Measurements from ENCODE around the gene GPR55.
"Not testable (repeated sequence)": the region's sequence is repeated elsewhere in the genome, so short reads cannot be mapped to it uniquely, and the experiment has no call there.

Gene GPR55

DNA sequence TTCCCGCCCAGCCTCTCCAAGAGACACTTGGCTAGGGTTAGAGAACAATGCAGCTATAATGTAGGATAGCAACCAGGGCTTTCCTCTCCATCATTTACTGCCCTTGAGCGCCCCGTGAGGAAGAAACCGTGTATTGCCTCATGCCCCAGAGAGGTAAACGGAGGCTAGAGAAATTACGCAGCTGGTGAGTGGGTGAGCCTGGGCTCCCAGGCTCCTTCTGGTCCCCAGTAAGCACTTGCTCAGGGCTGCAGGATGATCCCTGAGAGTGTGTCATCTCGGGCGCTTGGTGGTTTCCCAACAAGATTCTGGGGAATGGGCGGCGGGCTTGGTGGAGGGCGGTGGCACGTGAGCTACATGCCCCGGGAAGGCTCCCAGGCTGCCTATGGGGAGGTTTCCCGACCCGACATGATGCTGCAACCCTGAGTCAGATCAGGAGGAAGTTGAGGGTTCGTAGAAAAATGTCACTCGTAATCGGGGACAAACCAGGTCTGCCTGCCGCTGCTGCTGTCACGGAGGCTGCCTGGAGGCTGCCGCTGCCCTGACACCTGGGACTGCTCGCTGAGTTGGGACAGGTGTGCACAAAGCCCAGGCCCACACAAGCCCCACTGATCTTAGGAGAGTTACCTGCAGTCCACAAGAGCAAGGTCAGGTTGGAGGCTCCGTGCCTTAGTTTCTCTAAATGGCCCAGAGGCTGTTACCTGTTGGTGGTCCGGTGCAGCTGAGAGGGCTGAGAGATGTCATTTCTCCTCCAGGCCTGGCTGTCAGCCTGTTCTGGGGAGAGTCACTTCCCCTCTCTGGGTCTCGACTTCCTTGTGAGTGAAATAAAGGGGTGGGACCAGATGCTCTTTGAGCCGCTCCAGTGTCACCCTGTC, at the start of gene GPR55:
TSS of gene GPR55 (minus strand) at position 773 of the 872 bp plus-strand sequence. CDS start 14,280 bp downstream, outside the sequence.
- DNase-seq (ENCODE audit: low read depth, low spot score) = no peak

DNA sequence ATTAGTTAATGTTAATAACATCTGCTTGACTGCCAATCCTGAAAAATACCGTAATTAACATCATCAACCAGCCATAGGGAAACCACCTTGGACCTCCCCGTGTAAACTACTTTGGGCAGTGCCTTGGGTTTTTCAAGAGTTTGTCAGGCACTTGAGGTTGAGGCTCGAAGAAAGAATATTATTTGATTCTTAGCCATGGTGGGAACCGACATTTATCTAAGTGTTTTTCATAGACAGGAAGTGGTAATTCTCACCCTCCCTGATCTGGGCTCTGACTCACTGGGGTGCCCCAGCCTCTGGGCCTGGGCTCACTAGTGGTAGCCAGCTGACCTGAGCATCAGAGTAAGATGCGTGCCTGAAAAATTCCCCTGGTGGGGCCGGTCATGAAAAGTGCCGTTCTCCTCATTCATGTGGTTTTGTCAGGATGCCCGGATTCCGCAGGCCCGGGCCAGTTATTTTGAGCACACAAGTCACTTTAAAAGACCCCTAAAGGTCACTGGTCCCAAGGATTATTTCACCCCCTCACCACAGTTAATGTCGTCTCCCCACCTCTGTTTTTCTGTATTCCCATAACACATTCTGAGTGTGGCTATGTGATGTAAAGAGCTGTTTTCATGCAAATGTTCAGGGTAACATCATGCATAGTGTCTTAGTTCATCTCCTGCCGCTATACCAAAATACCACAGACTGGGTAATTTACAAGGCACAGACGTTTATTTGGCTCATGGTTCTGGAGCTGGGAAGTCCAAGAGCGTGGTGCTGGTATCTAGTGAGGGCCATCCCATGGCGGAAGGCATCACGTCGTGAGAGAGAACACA, 49.3 kb upstream of the GPR55 start:
- DNase-seq (ENCODE audit: low read depth, low spot score) = no peak

- DNase-seq (ENCODE audit: low read depth, low spot score) = no peak
Observed at GRCh38 chr2:230972046-230972445, 47.0 kb upstream of the GPR55 start.

- DNase-seq (ENCODE audit: low read depth, low spot score) = no peak
Observed at GRCh38 chr2:230969659-230970015, 44.6 kb upstream of the GPR55 start.

DNA sequence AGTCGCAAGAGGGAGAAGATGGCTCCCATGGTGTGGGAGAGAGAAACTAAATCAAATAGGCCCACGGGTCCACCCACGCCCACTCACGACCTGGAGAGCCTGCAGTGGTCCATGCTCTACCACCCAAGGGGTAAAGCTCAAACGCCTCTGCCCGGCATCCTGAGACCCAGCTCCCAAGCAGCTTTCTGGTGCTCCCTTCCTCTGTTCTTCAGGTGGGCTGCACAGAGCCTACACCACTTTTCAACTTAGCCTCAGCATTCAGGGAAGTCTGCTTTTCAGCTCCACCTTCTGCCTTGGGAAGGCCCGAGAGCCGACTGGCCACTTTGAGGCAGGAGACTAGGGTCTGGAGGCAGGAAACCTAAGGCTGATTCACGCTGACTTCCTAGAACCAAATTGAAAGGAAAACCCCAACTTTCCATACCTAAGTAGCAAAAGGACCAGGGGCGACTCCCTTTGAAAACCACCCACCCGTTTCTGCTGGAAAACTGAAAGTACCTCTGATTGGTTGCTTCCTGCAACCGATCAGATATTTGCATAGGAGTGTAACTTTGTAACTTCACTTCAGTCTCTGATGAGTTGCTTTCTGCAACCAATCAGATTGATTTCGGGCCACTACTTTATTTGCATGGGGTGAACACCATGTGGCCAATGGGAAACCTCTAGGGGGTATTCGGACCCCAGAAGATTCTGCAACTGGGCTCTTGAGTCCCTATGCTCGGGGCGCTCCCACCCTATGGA, 44.0 kb upstream of the GPR55 start:
- DNase-seq (ENCODE audit: low read depth, low spot score) = no peak

- not testable (repeated sequence) for DNase-seq (ENCODE audit: low read depth, low spot score)
Observed at GRCh38 chr2:230968314-230968713, 43.3 kb upstream of the GPR55 start.

DNA sequence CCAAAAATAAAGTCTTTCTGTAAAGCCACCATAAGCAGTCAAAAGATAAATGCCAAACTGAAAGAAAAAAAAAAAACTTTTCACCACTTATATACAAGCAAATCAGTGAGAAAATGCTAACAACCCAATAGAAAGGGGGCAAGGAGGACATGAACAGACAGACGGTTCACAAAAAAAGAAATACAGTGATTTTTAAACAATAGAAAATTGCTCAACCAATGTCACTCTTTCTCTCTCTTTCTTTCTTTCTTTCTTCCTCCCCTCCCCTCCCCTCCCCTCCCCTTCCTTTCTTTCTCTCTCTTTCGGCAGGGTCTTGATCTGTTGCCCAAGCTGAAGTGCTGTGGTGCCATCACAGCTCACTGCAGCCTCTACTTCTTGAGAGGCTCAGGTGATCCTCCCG, 42.1 kb upstream of the GPR55 start:
- DNase-seq (ENCODE audit: low read depth, low spot score) = no peak

DNA sequence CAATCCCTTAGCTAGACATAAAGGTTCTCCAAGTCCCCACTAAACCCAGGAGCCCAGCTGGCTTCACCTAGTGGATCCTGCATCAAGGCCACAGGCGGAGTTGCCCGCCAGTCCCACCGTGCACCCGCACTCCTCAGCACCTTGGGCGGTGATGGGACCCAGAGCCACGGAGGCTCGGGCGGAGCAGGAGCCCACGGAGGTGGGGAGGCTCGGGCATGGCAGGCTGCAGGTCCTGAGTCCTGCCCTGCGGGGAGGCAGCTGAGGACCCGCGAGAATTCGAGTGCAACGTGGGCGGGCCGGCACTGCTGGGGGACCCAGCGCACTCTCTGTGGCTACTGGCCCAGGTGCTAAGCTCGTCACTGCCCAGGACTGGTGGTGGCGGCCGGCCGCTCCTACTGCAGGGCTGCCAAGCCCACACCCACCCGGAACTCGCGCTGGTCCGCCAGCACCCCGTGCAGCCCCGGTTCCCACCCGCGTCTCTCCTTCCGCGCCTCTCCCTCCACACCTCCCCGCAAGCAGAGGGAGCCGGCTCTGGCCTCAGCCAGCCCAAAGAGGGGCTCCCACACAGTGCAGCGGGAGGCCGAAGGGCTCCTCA, 39.2 kb upstream of the GPR55 start:
- DNase-seq (ENCODE audit: low read depth, low spot score) = no peak

- DNase-seq (ENCODE audit: low read depth, low spot score) = no peak
Observed at GRCh38 chr2:230961091-230961491, 36.0 kb upstream of the GPR55 start.

DNA sequence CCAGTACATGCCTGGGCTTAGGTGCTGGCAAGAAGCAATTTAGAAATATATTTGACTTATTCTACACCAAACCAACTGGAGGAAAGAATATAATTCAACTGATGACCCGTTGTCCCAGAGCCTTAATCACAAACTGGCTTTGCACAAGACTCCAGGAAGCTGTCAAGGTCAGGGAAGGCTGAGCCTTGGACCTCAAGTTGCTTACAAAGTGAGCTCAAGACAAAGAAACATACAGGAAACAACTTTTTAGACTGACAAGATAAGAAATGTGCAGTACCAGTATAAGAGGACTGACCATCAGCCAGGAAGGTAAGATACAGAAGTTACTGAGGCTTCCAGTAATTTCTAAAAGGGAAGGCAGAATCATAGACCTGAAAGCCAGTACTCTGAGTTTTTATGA, 35.0 kb upstream of the GPR55 start:
- no peak for DNase-seq (ENCODE audit: low read depth, low spot score)

- no peak for DNase-seq (ENCODE audit: low read depth, low spot score)
Observed at GRCh38 chr2:230958820-230959756, 34.0 kb upstream of the GPR55 start.

- no peak for DNase-seq (ENCODE audit: low read depth, low spot score)
Observed at GRCh38 chr2:230957756-230958391, 32.8 kb upstream of the GPR55 start.

DNA sequence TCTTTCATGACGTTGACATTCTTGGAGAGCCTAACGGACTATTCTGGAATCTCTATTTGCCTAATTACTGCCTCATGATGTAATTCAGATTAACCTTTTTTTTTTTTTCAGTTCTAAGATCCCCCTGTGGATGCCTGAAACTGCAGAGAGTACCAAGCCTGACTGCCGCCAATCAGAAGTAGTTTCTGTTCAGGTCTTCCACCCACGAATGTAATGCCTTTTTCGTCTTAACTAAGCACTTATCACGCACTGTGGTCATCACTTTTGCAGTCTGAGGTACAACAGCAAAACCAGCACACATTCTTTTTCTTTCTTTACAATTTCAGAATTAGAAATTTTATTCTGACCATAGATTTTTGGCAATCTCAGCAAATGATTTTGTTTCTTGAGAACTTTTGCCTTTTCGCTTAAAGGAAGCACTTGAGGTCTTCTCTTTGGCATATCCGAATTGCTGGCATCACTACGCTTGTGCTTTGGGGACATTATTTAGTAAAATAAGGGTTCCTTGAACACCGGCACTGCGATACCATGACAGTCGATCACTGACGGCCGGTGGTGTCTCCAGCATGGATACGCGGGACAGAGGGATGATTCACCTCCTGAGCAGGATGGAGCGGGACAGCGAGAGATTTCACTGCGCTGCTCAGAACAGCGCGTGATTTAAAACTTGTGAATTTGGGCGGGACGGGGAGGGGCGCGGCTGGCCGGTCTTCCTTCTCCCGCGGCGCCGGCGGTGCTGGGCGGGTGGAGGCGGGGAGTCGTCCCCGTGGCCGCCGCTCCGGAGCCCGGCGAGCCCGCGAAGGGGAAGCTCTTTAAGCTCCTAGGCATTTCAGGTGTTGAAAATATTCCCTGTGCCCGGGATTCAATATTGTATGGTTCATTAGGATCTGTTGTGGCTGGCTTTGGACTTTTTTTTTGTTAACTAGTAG, 32.0 kb upstream of the GPR55 start:
- no peak for DNase-seq (ENCODE audit: low read depth, low spot score)

- no peak for DNase-seq (ENCODE audit: low read depth, low spot score)
Observed at GRCh38 chr2:230955163-230955737, 30.2 kb upstream of the GPR55 start.

GRCh38 chr2:230954746-230955145, 29.7 kb upstream of the GPR55 start:
- no peak for DNase-seq (ENCODE audit: low read depth, low spot score)

DNA sequence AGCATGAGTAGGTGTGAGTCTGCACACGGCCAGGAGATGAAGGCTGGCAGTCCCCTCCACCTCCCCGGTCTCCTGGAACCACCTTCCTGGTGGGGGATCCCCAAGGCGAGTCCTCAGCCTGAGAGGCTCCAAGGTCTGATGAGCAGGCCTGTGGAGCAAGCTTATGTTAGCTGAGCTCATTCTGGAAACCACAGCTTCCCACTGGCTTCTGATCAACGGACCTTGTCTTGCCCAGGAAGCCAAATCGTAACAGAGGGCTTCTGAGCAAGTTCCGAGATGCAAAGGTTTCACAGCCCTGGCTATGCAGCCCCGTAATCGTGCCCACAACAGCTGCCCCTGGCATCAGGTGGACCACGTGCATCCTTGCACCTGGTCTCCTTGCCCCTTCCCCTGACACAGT, 28.8 kb upstream of the GPR55 start:
- DNase-seq (ENCODE audit: low read depth, low spot score) = no peak

DNA sequence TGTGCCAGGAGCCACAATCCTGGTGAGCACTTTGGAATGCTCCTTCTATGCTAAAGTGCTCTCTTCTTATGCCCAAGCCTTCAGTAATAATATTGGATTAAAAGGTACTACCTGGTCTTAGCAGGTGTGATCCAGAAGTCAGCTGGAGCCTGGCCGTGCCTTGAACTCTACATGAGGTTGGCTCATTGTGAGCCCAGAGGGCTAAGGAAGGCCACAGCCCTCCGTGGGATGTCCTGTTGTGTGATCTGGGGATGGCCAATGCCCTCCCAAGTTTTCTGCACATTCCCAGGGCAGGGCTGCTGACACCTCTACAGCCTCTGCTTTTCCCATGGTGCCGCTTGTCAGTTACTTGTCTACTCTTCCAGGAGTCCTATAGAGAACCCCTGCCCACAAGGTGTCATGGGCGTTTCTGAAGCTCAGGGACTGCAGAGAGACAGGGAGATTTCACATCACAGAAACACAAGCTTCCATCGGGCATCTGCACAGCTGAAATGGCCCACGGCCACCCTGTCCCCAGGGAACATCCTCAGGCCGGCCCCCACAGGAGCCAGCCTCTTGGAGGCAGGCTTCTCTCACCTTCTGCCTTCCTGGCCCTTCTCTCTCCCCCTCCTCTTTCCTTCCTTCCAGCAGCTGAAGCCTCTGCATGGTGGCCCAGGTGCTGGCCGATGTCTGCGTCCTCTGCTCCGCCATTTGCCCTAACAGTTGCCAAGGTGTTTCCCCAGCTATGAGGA, 27.3 kb upstream of the GPR55 start:
- DNase-seq (ENCODE audit: low read depth, low spot score) = no peak

DNA sequence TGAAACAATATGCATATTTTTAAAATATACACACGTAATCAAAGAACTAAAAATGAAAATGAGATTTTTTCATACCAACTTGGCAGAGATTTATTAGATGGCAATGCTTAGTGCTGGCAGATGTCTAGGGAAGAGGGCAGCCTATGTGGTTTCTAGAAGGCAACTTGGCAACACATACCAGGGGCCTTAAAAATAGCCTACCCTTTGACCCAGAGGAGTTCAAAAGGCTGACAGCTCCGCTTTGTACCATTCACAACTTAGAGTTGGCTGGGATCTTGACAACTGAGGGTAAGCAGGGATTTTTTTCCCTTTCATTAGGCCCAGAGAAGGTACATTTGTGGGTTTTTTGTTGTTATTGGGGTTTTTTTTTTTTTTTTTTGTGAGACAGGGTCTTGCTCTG, 26.4 kb upstream of the GPR55 start:
- no peak for DNase-seq (ENCODE audit: low read depth, low spot score)
